NOMO-1 treated with DMSO at 0.1 percent for 48 hours (cell line): ENCODE data around the gene LAMTOR4.

Source experiments
- DNase-seq: peaks from one replicate; lab custom pipeline; 2025; ENCODE audit not compliant: unreplicated experiment; lab: John Stamatoyannopoulos, UW

LAMTOR4 gene

DNA sequence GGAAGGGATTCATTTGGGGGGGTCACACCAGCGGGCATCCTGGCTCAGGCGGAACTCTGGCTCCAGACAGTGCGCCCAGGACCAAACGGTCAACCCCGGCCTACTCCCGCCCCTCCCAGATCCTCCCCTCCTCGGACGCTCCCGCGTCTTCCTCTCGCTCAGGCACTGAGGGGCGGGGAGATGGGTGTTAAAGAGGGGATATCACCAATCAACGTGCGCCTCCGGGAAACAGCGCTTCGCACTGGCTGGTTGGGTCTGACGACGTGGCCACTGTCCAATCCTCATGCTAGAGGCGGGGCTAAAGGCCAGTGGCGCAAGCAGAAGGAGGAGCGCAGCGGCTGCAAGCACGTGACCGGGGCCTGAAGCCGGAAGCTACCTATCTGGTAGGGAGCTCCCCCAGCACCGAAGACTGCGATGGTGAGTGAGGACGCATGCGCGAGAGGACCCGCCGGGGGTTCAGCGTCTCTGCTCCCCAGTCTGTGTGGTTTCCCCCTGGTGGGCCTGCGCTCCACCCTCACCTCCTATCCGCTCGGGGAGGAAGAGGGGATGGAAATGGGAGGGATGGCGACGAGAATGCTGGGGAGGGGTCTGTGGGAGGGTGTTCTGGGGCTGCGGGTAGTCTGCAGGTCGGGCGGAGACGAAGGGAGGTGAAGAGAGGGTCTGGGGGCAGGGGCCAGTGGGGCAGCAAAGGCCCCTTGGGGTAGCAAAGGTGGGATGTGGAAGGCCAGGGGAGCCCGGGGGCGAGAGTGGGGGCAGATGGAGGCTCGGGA lies at the start of gene LAMTOR4:
Gene LAMTOR4 (plus strand): TSS at position 360 of the 770 bp plus-strand sequence. CDS start 55 bp downstream, at position 415.
- DNase-seq: peak; percentile 100

- DNase-seq: no peak
Measured at GRCh38 chr7:100099452-100099851, 49.3 kb upstream of the LAMTOR4 start.

DNA sequence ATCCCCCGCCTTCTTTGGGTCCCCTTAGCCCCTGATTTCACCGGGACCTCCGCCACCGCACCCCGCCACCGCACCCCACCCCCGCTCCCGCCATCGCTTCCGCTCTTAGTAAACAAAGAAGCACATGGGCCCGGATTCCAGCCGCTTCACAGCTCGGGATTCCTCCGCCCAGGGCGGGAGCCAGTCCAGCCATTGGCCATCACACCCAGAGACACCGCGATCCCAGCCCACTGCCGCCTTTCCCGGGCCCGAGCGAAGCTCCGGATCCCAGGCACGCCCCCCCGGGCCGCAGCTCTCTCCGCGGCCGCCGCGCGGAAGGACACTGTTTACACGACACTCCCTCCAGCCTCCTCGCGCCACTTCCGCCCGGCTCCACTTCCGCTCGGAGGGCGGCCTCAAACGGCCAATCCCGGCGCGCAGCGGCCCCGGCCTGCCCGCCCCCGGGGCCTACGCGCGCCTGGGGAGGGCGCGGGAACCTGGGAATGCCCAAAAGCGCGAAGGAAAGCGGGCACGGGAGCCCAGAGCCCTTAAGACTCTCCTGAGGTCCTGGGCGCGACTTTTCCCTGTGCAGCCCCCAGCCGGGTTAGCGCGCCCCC lies 48.2 kb upstream of the LAMTOR4 start:
- peak; percentile 89 for DNase-seq

- peak; percentile 100 for DNase-seq
Measured at GRCh38 chr7:100101016-100101862, 47.5 kb upstream of the LAMTOR4 start, which contains the start of the genes AP4M1 and MCM7. Gene AP4M1, plus strand, starts transcription at chr7:100101643. Its CDS starts 72 bp downstream, at chr7:100101715. Gene MCM7, minus strand, starts transcription at chr7:100101397. Its CDS starts 103 bp downstream, at chr7:100101294.

GRCh38 chr7:100102950-100103840 lies 45.5 kb upstream of the LAMTOR4 start:
- DNase-seq: no peak

GRCh38 chr7:100105534-100105933 lies 43.2 kb upstream of the LAMTOR4 start:
- DNase-seq: no peak

DNA sequence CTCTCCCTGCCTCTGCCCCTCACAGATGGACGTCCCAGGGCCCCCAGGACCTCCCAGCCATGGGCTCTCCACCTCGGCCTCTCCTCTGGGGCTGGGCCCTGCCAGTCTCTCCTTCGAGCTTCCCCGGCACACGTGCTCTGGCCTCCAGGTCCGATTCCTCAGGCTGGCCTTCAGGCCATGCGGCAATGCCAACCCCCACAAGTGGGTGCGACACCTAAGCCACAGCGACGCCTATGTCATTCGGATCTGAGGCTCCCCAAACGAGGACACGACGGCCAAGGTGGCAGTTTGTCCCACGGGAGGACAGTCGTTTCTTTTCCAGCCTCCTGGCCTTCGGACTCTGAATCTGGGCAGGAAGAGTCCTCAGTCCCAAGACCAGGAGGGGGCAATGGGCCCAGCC lies 42.1 kb upstream of the LAMTOR4 start:
- no peak for DNase-seq

DNA sequence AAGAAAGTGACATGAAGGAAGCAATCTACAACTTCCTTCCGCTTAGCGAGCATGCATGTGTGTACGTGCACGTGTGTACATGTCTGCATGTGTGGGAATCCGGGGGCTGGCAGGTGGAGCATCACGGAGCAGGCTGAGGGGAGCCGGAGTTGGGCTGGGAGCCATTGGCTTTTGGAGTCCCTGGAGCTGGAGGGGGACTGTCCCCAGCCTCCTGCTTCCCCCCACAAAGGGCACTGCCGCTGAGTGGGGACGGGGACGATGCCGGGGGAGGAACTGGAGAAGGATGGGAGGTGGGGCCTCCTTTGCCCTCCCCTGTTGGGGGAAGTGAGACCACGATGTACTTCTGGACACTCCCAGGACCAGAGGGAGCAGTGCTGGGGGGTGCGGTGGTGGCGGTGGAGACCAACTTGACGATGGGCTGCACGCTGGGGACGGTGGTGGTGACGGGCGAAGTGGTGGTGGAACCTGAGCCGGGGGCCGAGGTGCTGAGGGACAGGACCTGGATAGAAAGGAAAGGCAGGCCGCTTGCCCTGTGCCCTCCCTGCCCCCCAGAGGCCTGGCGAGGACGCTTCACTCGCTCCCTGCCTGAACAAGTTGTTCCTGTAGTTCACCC lies 41.5 kb upstream of the LAMTOR4 start:
- DNase-seq: no peak

DNA sequence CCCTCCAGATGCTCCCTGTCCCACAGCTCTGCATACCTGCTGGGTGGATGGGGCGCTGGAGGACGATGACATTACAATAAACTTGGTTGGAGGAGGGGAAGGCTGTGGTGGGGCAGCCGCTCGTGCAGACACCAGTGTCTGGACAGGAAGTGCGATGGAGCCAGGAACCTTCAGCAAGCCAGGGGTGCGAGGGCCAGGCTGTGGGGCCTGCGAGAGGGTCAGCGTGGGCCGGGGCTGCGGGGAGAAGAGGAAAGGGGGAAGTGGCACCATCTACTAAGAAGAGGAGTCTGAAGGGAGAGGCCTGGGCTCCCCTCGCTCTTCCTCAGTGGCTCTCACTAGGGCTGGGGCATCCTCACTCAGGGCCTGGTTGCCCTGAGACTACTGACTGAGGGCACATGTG lies 40.8 kb upstream of the LAMTOR4 start:
- no peak for DNase-seq

- no peak for DNase-seq
Measured at GRCh38 chr7:100109521-100110163, 39.1 kb upstream of the LAMTOR4 start.

- no peak for DNase-seq
Measured at GRCh38 chr7:100111156-100111555, 37.6 kb upstream of the LAMTOR4 start.

GRCh38 chr7:100111914-100112313 lies 36.8 kb upstream of the LAMTOR4 start:
- DNase-seq: no peak

GRCh38 chr7:100115026-100115425 lies 33.7 kb upstream of the LAMTOR4 start:
- no peak for DNase-seq

DNA sequence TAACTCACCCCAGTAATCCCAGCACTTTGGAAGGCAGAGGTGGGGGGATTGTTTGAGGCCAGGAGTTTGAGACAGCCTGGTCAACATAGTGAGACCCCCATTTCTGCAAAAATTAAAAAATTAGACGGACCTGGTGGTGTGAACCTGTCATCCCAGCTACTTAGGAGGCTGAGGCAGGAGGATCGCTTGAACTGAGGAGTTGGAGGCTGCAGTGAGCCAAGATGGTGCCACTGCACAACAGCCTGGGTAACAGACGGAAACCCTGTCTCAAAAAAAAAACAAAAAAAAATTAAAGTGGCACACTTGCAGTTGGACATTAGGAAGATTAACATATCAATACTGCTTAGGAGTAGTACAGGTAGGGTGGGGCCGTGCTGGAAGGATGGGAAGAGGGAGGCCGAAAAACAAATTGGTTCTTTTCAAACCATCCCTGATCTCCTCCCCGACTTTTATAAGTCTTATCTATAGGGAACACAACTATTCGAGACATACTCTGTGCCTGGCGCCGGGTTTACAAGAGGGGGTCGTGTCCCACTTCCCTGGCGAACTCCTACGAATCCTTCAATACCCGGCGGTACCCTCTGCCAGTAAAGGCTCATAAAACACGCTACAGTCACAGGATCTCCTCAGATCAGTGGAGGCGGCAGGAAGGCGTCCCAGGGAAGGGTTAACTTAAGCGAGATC lies 30.2 kb upstream of the LAMTOR4 start:
- no peak for DNase-seq

DNA sequence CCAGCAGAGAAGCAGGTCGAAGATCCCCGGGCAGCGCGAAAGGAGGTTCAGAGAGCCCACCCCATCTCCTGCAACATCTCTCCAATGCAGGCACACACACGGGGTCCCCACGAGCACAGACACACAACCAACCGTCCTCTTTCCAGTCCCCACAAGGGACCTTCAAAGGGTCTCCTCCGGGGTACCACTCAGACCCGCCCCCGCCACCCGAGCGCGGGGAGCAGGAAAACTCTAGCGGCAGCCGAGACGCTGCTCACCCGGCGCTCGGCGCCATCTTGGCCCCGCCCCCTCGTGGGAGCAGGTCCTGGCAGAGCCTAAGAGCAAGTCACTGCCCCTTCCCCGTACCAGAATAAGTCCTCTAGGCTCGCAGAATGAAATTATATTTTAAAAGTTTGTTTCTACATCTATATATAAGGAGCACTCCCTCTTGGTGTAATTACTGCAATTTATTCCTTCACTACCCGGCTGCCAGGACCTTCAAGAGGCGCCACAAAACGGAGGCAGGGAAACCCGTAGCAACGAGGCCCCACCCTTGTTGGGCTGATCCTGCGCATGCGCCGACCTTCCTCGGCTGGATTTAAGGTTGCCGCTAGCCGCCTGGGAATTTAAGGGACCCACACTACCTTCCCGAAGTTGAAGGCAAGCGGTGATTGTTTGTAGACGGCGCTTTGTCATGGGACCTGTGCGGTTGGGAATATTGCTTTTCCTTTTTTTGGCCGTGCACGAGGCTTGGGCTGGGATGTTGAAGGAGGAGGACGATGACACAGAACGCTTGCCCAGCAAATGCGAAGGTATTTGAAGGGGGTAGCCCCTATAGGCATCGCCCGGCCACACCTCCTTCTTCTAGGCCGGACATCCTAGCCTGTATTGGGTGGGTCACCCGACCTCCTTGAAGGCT lies 29.4 kb upstream of the LAMTOR4 start, which contains the start of the genes CNPY4 and TAF6:
Gene CNPY4 (plus strand): TSS at position 563 of the 898 bp plus-strand sequence. CDS start 111 bp downstream, at position 674.
Gene TAF6 (minus strand): TSS at position 287 of the 898 bp plus-strand sequence. CDS start 5,149 bp downstream, outside the sequence.
- DNase-seq: peak; percentile 97

GRCh38 chr7:100119970-100120732 lies 28.6 kb upstream of the LAMTOR4 start:
- peak; percentile 69 for DNase-seq

DNA sequence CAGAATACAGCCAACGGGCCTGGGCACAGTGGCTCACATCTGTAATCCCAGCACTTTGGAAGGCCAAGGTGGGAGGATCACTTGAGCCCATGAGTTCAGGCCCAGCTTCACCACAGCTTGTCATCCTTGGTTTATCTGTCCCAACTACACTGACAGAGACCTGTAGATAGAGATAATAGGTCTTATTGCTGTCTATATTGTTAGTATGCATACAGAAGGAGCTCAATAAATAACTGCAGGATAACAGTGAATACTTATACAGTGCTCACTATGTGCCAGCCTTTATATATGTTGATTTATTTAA lies 28.0 kb upstream of the LAMTOR4 start:
- DNase-seq: no peak
